Liver (tissue), 9 donors: Measurements from ENCODE around the gene STX1A. TPM values are rescaled to one million over a fixed set of nuclear protein-coding genes. Genes with fewer than 3 reads are reported as not detected.

Source experiments
- DNase-seq: peaks from one replicate; pipeline ENCODE4 v3.0.0-alpha.2; 2017; ENCODE audit warnings: low spot score
- H3K27ac ChIP-seq, 2 donors: one replicate each; pipeline ENCODE4 v1.7.0; 2013; ENCODE audit warnings: inconsistent platforms in 2 of 2, low read length in 2 of 2, control low read depth in 1 of 2, low read depth in 1 of 2, mild to moderate bottlenecking in 1 of 2
- H3K27me3 ChIP-seq, 4 donors: one replicate each; pipeline versions ENCODE4 v1.6.1 to v1.7.0; 2013; ENCODE audit warnings: low read length in 3 of 4, inconsistent platforms in 1 of 4, mild to moderate bottlenecking in 1 of 4, moderate library complexity in 1 of 4; ENCODE audit not compliant: control insufficient read depth in 4 of 4, insufficient read depth in 4 of 4
- H3K36me3 ChIP-seq, 4 donors: one replicate each; pipeline versions ENCODE4 v1.6.1 to v1.7.0; 2013; ENCODE audit warnings: low read length in 3 of 4, mild to moderate bottlenecking in 3 of 4, low read depth in 1 of 4, moderate library complexity in 1 of 4; ENCODE audit not compliant: control insufficient read depth in 4 of 4, insufficient read depth in 3 of 4
- H3K4me1 ChIP-seq, 4 donors: one replicate each; pipeline versions ENCODE4 v1.6.1 to v1.7.0; 2013; ENCODE audit warnings: low read length in 3 of 4, mild to moderate bottlenecking in 3 of 4, moderate library complexity in 1 of 4; ENCODE audit not compliant: control insufficient read depth in 4 of 4, insufficient read depth in 4 of 4
- H3K4me3 ChIP-seq, 3 donors: one replicate each; pipeline versions ENCODE4 v1.6.1 to v1.7.0; 2013; ENCODE audit warnings: low read length in 3 of 3, control low read depth in 1 of 3, low read depth in 1 of 3, mild to moderate bottlenecking in 1 of 3
- H3K9ac ChIP-seq, 2 donors: one replicate each; pipeline ENCODE4 v1.7.0; 2013; ENCODE audit warnings: low read length in 2 of 2, mild to moderate bottlenecking in 2 of 2, moderate library complexity in 2 of 2, control low read depth in 1 of 2, low read depth in 1 of 2
- H3K9me3 ChIP-seq, 4 donors: one replicate each; pipeline versions ENCODE4 v1.6.1 to v1.7.0; 2013; ENCODE audit warnings: low read length in 3 of 4; ENCODE audit not compliant: control insufficient read depth in 4 of 4
- ATF3 ChIP-seq: IDR thresholded peaks from 2 replicates; pipeline ENCODE4 v1.6.1; 2016; ENCODE audit warnings: antibody characterized with exemption
- CTCF ChIP-seq: fragments of 150-350 bp; IDR thresholded peaks from 2 replicates; pipeline ENCODE4 v1.5.1; 2017; ENCODE audit warnings: improper control_type of control experiment, low read depth, low read length; ENCODE audit not compliant: missing input control
- HNF4A ChIP-seq, 2 donors: conservative IDR thresholded peaks; 2 replicates each; pipeline ENCODE4 v1.6.1; 2016; ENCODE audit warnings: antibody characterized with exemption in 2 of 2, mild to moderate bottlenecking in 2 of 2
- NR2F2 ChIP-seq: IDR thresholded peaks from 2 replicates; pipeline ENCODE4 v1.6.1; 2016; ENCODE audit warnings: antibody characterized with exemption
- RAD21 ChIP-seq, 2 donors: IDR thresholded peaks; 2 replicates each; pipeline ENCODE4 v1.6.1; 2016; ENCODE audit warnings: antibody characterized with exemption in 2 of 2, mild to moderate bottlenecking in 2 of 2
- REST ChIP-seq: IDR thresholded peaks from 2 replicates; pipeline ENCODE4 v1.6.1; 2016; ENCODE audit warnings: antibody characterized with exemption, mild to moderate bottlenecking
- SP1 ChIP-seq: IDR thresholded peaks from 2 replicates; pipeline ENCODE4 v1.6.1; 2018; ENCODE audit warnings: antibody characterized with exemption, mild to moderate bottlenecking
- WGBS: extraction: QIAGEN DNeasy Blood & Tissue Kit; methylation state at CpG from one replicate; pipeline ENCODE4 v1.1.7; 2013; 5-methylcytosine and 5-hydroxymethylcytosine counted together
- polyA plus RNA-seq, 2 donors: library from polyadenylated mRNA; stranded (reverse) in 1 of 2; unstranded in 1 of 2; fragments of 200-250 nt in 1 of 2; fragments of >200 nt in 1 of 2; fragmentation: Nextera tagmentation in 1 of 2; extraction: Ambion mirVana in 1 of 2; gene quantifications; one replicate each; pipeline versions ENCODE4 v1.2.1 to v1.2.3, GENCODE V29; 2013 to 2015
- total RNA-seq, 2 donors: library from RNA; depleted of rRNA; stranded (reverse); fragments of >200 nt; gene quantifications; one replicate each; pipeline ENCODE4 v1.2.3, GENCODE V29; 2014
- TF ChIP-seq, protein P1 (sequence below): IDR thresholded peaks from 2 replicates; pipeline ENCODE4 v1.6.1; 2016; ENCODE audit warnings: antibody characterized with exemption
- donor health status: healthy.
- donor health status: healthy.
- donor health status: healthy.
- donor health status: healthy.
- donor health status: healthy.

The STX1A gene
- total and polyA plus RNA-seq, 4 donors: 0.49 to 1.9 (median 1.1) TPM

DNA sequence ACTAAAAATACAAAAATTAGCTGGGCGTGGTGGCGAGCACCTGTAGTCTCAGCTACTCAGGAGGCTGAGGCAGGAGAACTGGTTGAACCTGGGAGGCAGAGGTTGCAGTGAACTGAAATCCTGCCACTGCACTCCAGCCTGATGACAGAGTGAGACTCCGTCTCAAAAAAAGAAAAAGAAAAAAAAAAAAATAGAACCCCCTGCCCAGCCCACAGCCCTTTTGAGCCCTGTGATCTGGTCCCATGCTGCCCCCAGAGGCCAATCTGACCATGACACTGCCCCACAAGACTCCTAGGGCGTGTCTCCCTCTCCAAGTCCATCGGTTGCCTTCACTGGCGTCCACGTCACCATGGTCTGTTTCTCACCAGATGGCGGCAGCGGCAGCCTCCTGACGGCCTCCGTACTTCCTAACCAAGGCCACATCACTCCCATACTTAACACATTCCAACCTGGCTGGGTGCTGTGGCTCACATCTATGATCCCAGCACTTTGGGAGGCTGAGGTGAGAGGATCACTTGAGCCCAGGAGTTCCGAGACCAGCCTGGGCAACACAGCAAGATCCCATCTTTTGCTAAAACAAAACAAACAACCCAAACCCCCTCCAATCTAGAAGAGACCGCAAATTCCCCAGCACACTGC is 18.0 kb downstream of the STX1A start:
- Histone ChIP-seq H3K27ac (no peak overlapping the region), H3K9ac (no peak overlapping the region), H3K27me3 (no peaks in the 10 kb centered on the region), H3K4me3 (no peak overlapping the region), H3K4me1 (no peaks in the 10 kb centered on the region), H3K36me3 (peaks cover 3 to 34% (median 8%) of the 10 kb centered on the region in 4 donors), H3K9me3 (no peaks in the 10 kb centered on the region)
- WGBS: 84% methylated on average over 13 of the region's 13 CpGs
- TF ChIP-seq NR2F2 (no peak), HNF4A (conservative IDR thresholded peaks at IDR 0.05) (no peak), CTCF (peak; percentile 51), RAD21 (IDR thresholded peaks at IDR 0.05) (peak in 1 of 2 donors; percentile 70)
- TF ChIP-seq, protein P1, sequence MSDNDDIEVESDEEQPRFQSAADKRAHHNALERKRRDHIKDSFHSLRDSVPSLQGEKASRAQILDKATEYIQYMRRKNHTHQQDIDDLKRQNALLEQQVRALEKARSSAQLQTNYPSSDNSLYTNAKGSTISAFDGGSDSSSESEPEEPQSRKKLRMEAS: no peak
- no peak for DNase-seq

GRCh38 chr7:73700581-73701134 is 18.8 kb downstream of the STX1A start:
- Histone ChIP-seq H3K27ac (no peak overlapping the region), H3K9me3 (no peaks in the 10 kb centered on the region)
- WGBS: 95% methylated on average over 15 of the region's 15 CpGs

More at GRCh38 chr7:73700581-73701134, 18.8 kb downstream of the STX1A start:
- H3K4me1 ChIP-seq: no peaks in the 10 kb centered on the region
- no peak for DNase-seq
- TF ChIP-seq REST (no peak), SP1 (no peak), ATF3 (no peak)
- no peak overlapping the region for H3K4me3 ChIP-seq
- H3K9ac ChIP-seq: no peak overlapping the region
- H3K36me3 ChIP-seq: peaks cover 3 to 42% (median 13%) of the 10 kb centered on the region in 4 donors
- H3K27me3 ChIP-seq: no peaks in the 10 kb centered on the region
